ENCODE results near the gene MYO18A. TPM values are rescaled to one million over a fixed set of nuclear protein-coding genes. Genes with fewer than 3 reads are reported as not detected.

MYO18A gene
- total and polyA plus RNA-seq, 5 experiments from 2014 or later, result 4.6 to 69.3 (median 12.6) TPM

DNA sequence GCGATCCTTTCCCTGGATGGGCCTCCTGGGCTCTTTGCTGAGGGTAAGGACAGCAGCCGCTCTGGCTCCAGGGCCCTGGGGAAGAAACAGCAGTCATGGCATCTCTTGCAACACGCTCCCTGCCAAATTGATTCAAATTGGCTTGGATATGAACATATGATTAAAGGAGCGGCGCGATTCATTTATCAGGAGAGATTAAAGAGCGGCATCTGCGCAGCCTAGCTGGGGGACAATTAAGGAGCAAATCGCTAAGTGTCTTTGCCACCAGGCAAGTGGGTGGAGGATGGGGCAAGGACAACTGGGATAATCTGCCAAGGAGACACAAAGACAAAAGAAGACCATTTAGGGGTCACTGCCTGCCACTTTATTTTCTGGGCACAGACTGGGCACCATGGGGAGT is 109.4 kb downstream of the MYO18A start:
- ATAC-seq (no peak), DNase-seq (no peak)
- Mint-ChIP-seq H3K36me3 (no peaks in the 10 kb centered on the region), H3K27ac (peak overlapping the region in 1 of 10 donors; percentile 61), H3K4me1 (peaks cover 0 to 10% (median 2%) of the 10 kb centered on the region in 4 donors), H3K27me3 (peaks cover 0 to under 1% (median 0%) of the 10 kb centered on the region in 5 donors), H3K9me3 (no peaks in the 10 kb centered on the region), H3K4me3 (no peak overlapping the region)
- POLR2A ChIA-PET, result no interaction called here

DNA sequence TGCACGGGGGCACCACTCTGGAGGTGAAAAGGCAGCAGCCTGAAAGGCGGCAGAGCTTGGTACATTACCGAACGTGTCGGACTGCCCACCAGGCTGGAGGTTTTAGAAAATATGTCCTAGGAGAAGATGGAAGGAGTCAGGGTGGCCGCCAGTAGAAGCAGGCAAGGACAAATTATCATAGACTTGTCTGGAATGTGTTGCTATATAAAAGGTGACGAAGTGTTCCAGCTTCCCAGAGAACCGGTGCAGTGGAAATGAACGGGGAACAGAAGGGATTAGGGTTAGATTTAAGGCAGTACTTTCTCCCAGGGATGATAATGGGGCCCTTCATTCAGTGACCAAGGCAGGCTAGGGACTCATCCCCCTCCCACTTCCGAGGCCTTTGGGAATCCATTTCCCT is 109.9 kb downstream of the MYO18A start:
- Mint-ChIP-seq H3K9me3 (no peaks in the 10 kb centered on the region), H3K4me1 (peaks cover 0 to 7% (median 2%) of the 10 kb centered on the region in 4 donors), H3K36me3 (no peaks in the 10 kb centered on the region), H3K27me3 (peaks cover 0 to 4% (median 0%) of the 10 kb centered on the region in 5 donors), H3K27ac (peak overlapping the region in 1 of 10 donors; percentile 61), H3K4me3 (no peak overlapping the region)
- POLR2A ChIA-PET, result no interaction called here
- DNase-seq (no peak), ATAC-seq (no peak)

DNA sequence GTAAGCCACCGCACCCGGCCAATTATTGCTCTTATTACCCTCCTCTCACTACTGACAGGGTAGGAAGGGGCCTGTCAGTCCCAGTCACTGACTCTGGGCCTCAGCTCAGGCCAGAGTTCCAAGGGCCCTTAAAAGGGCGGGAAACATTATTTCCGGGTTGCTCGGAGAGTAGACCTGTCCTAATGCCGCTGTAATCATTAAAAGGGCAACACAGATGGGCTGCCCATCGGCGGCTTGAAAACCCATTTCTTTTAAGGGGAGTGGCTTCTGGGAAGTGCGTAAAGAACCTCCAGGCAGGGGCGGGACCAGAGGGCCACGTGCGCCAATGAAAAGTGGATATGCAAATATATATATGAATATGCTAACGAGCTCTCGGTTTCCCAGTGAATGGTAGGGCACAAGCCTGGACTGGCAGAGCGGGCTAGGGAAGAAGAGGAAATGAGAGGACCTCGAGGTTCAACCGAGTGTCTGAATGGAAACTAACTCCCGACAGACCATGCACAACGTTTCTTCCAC is 110.6 kb downstream of the MYO18A start:
- ATAC-seq, result no peak
- DNase-seq, result no peak
- H3K4me1 Mint-ChIP-seq, result peaks cover 0 to 7% (median under 1%) of the 10 kb centered on the region in 4 donors
- H3K9me3 Mint-ChIP-seq, result no peaks in the 10 kb centered on the region
- peaks cover 0 to 5% (median 0%) of the 10 kb centered on the region in 5 donors for H3K27me3 Mint-ChIP-seq
- POLR2A ChIA-PET, result no interaction called here
- peak overlapping the region in 1 of 10 donors; percentile 48 for H3K27ac Mint-ChIP-seq
- H3K4me3 Mint-ChIP-seq, result no peak overlapping the region
- H3K36me3 Mint-ChIP-seq, result no peaks in the 10 kb centered on the region

DNA sequence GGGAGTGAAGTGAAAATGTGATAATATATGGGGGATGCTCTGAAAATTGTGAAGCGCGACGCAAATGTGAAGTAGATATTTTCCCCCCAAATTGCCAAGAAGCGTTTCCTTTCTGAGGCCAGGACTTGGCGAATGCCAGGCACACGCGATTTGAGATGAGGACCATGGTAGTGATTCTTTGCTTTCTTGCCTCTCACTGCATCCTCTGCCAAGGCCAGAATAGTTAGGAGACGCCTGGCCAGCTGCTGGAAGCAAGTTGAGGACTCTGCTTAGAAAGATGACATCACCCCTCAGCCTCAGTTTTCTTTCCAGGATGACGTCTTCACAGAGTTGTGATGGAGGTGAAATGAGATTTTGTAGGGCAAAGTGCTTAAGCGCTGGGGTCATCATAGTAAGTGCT is 111.4 kb downstream of the MYO18A start:
- H3K27ac Mint-ChIP-seq, result no peak overlapping the region
- DNase-seq (no peak), ATAC-seq (no peak)
- peaks cover 0 to 7% (median 0%) of the 10 kb centered on the region in 4 donors for H3K4me1 Mint-ChIP-seq
- H3K4me3 Mint-ChIP-seq, result no peak overlapping the region
- H3K27me3 Mint-ChIP-seq, result peaks cover 0 to 5% (median 0%) of the 10 kb centered on the region in 5 donors
- POLR2A ChIA-PET, result no interaction called here
- H3K36me3 Mint-ChIP-seq, result no peaks in the 10 kb centered on the region
- H3K9me3 Mint-ChIP-seq, result no peaks in the 10 kb centered on the region

DNA sequence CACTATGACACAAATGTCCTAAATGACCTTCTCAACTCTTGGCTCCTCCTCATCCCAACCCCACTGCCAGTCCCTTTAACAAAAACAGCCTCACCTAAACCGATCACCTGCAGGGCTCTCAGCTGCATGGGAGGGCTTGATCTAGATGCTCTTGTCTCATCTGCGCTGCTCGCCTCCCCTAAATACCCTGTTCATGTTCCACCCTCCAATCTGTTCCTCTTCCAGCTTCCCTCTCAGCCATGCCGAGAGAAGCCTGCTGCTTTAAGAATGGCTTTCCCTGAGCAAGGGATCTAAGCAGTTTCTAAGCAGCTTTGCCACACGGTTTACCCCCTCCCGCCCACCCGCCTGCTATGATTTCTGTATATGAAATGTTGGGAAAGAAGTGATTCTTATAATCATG is 113.6 kb downstream of the MYO18A start:
- ATAC-seq (no peak), DNase-seq (no peak)
- H3K4me3 Mint-ChIP-seq, result no peak overlapping the region
- no peaks in the 10 kb centered on the region for H3K4me1 Mint-ChIP-seq
- H3K36me3 Mint-ChIP-seq, result no peaks in the 10 kb centered on the region
- POLR2A ChIA-PET, result no interaction called here
- H3K27ac Mint-ChIP-seq, result no peak overlapping the region
- peaks cover 0 to 7% (median 0%) of the 10 kb centered on the region in 5 donors for H3K27me3 Mint-ChIP-seq
- H3K9me3 Mint-ChIP-seq, result no peaks in the 10 kb centered on the region

DNA sequence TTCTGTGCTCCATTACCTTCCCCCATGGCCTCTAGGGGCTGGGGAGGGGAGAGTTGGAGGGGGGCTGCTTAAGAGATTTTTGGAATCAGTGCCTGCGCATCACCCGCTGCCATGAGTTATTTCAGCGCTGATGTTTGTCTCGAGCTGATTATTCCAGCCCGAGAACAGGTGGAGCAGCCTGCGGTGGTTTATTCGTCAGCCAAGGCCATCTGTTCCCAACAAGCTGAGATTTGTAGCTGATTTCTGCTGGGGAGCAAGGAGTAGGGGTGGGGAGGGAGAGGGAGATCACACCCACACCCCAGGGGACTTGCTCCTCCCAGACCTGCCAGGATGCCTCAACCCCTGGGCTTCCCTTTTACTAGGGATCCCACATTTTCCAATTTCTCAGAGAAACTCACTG is 114.2 kb downstream of the MYO18A start:
- POLR2A ChIA-PET, result no interaction called here

DNA sequence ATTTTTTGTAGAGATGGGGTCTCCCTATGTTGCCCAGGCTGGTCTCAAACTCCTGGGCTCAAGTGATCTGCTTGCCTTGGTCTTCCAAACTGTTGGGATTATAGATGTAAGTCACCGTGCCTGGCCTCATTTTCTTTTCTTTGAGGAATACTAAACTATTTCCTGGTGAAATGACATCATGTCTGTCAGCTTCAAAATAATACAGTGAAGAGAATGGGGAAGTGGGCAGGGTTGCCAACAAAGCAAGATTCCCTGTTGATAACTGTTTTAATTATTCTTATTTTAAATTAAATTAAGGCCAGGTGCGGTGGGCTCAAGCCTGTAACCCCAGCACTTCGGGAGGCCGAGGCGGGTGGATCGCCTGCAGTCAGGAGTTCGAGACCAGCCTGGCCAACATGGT is 116.2 kb downstream of the MYO18A start:
- POLR2A ChIA-PET, result no interaction called here
- Mint-ChIP-seq H3K36me3 (no peaks in the 10 kb centered on the region), H3K4me3 (no peak overlapping the region), H3K27me3 (peaks cover 0 to 12% (median 2%) of the 10 kb centered on the region in 5 donors), H3K4me1 (peaks cover 0 to 11% (median 4%) of the 10 kb centered on the region in 4 donors), H3K27ac (no peak overlapping the region), H3K9me3 (no peaks in the 10 kb centered on the region)
- ATAC-seq (no peak), DNase-seq (no peak)

More for the DNA sequence above, 114.2 kb downstream of the MYO18A start:
- Mint-ChIP-seq H3K36me3 (no peaks in the 10 kb centered on the region), H3K4me1 (peaks cover 0 to 1% (median 0%) of the 10 kb centered on the region in 4 donors), H3K9me3 (no peaks in the 10 kb centered on the region), H3K27ac (no peak overlapping the region), H3K27me3 (peaks cover 0 to 7% (median 0%) of the 10 kb centered on the region in 5 donors), H3K4me3 (no peak overlapping the region)
- DNase-seq (no peak), ATAC-seq (no peak)

DNA sequence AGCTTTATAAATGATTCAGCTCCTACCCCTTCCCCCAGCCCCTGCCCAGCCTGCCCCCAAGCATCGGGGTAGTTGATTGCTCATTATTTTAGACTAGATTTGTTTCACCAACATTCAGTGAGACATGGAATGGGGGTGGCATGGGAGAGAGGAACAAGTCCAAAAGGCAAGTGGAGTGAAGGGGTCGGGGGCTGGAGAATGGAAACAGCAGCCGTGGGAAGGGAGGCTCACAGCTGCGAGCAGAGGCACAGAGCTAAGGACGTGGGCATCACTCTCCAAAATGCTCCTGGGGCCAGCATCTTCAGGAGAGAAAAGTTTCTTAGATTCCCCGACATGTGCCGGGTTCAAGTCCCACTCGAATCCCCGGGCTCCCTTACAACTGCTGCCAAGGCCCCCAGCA is 118.0 kb downstream of the MYO18A start:
- peaks cover 0 to 12% (median 2%) of the 10 kb centered on the region in 5 donors for H3K27me3 Mint-ChIP-seq
- ATAC-seq (no peak), DNase-seq (no peak)
- peaks cover 0 to 11% (median 4%) of the 10 kb centered on the region in 4 donors for H3K4me1 Mint-ChIP-seq
- POLR2A ChIA-PET, result interaction anchor here (0.6 kb wide), 1 partner anchor 383 kb away, joined by 3 read pairs; no protein-coding TSS in a partner anchor
- no peak overlapping the region for H3K4me3 Mint-ChIP-seq
- peak overlapping the region in 1 of 10 donors; percentile 7 for H3K27ac Mint-ChIP-seq
- no peaks in the 10 kb centered on the region for H3K36me3 Mint-ChIP-seq
- no peaks in the 10 kb centered on the region for H3K9me3 Mint-ChIP-seq

DNA sequence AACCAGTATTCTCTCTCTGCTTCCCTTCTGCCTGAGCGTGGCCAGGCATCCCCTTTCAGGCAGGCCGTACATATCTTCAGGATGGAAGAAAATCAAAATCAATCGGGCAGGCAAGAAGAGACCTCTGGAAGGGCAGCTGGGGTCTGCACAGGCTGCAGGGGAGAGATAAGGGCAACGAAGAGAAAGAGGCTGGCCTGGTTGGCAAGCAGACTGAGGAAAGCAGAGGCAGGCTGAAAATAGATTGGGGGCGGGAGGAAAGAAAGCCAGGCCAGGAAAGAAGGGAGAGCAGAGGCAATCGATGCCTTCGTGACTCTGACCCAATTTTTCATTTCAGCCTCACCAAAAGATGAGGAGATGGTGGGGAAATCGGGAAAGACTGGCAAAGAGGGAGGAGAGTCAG is 119.2 kb downstream of the MYO18A start:
- no peaks in the 10 kb centered on the region for H3K36me3 Mint-ChIP-seq

DNA sequence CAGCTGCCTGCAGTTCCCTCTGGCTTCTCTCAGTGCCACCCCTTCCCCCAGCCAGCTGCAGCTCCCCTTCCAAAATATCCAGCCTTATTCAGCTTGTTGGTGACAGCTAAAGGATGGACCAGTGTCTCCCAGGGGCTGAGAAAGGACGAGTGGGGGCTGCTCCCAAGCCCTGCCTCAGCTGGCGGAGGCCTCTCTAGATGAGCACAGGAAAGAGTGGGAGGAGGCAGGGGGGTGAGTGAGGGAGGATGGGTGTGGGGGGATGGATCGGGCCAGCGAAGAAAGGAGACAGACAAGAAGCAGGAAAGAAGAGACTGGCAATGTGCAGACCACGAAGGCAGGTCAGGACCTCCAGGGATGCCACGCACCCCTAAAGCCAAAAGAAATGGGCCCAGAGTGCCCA is 119.7 kb downstream of the MYO18A start:
- no peak overlapping the region for H3K4me3 Mint-ChIP-seq
- peaks cover 0 to 11% (median 4%) of the 10 kb centered on the region in 4 donors for H3K4me1 Mint-ChIP-seq
- ATAC-seq (no peak), DNase-seq (no peak)
- H3K27ac Mint-ChIP-seq, result peak overlapping the region in 1 of 10 donors; percentile 12
- H3K9me3 Mint-ChIP-seq, result no peaks in the 10 kb centered on the region
- H3K27me3 Mint-ChIP-seq, result peaks cover 0 to 12% (median 2%) of the 10 kb centered on the region in 5 donors
- POLR2A ChIA-PET, result no interaction called here
- no peaks in the 10 kb centered on the region for H3K36me3 Mint-ChIP-seq

More for the DNA sequence above, 119.2 kb downstream of the MYO18A start:
- H3K4me3 Mint-ChIP-seq, result no peak overlapping the region
- H3K27me3 Mint-ChIP-seq, result peaks cover 0 to 12% (median 2%) of the 10 kb centered on the region in 5 donors
- no peak for ATAC-seq
- H3K9me3 Mint-ChIP-seq, result no peaks in the 10 kb centered on the region
- no peak overlapping the region for H3K27ac Mint-ChIP-seq
- no peak for DNase-seq
- POLR2A ChIA-PET, result no interaction called here
- peaks cover 0 to 11% (median 4%) of the 10 kb centered on the region in 4 donors for H3K4me1 Mint-ChIP-seq

DNA sequence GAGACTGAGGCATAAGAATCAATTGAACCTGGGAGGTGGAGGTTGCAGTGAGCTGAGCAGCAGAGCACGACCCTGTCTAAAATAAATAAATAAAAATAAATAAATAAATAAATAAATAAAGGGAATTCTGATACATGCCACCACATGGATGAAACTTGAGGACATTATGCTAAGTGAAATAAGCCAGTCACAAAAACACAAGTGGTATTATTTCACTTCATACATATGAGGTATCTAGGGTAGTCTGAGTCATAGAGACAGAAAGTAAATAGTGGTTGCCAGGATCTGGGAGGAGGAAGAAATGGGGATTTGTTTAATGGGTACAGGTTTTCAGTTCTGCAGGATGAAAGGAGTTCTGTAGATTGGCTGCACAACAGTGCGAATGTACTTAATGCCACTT is 120.9 kb downstream of the MYO18A start:
- Mint-ChIP-seq H3K9me3 (no peaks in the 10 kb centered on the region), H3K27me3 (peaks cover 0 to 12% (median 2%) of the 10 kb centered on the region in 5 donors), H3K36me3 (no peaks in the 10 kb centered on the region), H3K4me1 (peaks cover 0 to 11% (median 4%) of the 10 kb centered on the region in 4 donors), H3K4me3 (no peak overlapping the region), H3K27ac (no peak overlapping the region)
- DNase-seq, result no peak
- no peak for ATAC-seq
- POLR2A ChIA-PET, result no interaction called here

DNA sequence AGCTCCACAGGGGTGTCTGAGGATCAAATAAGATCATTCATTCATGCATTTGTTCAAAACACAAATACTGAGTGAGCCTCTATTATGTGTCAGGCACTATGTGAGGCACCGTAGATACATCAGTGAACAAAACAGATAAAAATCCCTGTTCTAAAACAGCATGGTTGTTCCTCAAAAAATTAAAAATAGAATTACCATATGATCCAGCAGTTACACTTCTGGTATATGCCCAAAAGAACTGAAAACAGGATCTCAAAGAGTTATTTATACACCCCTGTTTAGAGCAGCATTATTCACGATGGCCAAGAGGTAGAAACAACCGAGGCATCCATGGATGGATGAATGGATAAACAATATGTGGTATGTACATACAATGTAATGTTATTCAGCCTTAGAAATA is 121.8 kb downstream of the MYO18A start:
- POLR2A ChIA-PET, result no interaction called here
- Mint-ChIP-seq H3K9me3 (no peaks in the 10 kb centered on the region), H3K4me1 (peaks cover 0 to 11% (median 4%) of the 10 kb centered on the region in 4 donors), H3K27me3 (peaks cover 0 to 12% (median 1%) of the 10 kb centered on the region in 5 donors), H3K27ac (no peak overlapping the region), H3K4me3 (no peak overlapping the region), H3K36me3 (no peaks in the 10 kb centered on the region)
- DNase-seq (no peak), ATAC-seq (no peak)

DNA sequence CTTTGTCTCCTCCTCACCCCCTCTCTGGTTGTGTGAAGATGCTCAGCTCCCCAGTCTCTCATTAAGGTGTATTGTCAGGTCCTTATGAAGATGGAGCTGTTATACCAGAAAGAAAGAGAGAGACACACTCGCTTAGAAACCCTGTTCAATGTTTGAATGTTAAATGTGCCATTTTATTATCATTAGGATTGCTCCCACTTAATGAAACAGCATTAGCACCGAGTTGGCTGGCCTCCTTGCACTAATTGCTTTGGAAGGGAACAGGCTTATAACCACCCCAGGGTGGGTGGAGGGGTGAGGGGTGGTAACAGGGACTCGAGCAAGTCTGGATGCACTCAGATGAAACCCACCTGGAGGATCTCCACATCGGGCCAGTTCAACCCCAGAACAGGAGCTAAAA is 122.8 kb downstream of the MYO18A start:
- POLR2A ChIA-PET, result no interaction called here
- H3K27ac Mint-ChIP-seq, result no peak overlapping the region
- peaks cover 0 to 9% (median 0%) of the 10 kb centered on the region in 5 donors for H3K27me3 Mint-ChIP-seq
- DNase-seq (no peak), ATAC-seq (no peak)
- peaks cover 0 to 11% (median 4%) of the 10 kb centered on the region in 4 donors for H3K4me1 Mint-ChIP-seq
- H3K9me3 Mint-ChIP-seq, result no peaks in the 10 kb centered on the region
- no peak overlapping the region for H3K4me3 Mint-ChIP-seq
- no peaks in the 10 kb centered on the region for H3K36me3 Mint-ChIP-seq

DNA sequence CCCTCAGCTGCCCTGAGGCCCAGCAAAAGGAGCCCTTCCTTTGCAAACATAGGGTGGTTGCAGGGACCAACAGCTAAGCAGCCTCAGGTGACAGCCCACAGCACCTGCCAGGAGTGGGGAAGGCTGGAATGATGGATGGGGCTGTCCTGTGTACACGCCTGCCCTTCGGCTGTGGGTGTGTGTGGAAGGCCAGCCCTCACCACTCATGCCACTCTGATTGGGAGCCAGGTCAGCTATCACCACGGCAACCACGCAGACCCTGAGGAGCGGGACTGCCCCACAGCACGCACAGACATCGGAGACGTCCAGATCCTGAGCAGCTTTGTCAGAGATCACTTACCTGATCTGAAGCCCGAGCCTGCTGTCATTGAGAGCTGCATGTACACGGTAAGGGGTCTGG is 125.4 kb downstream of the MYO18A start:
- H3K36me3 Mint-ChIP-seq, result no peaks in the 10 kb centered on the region
- ATAC-seq, result no peak
- no peak for DNase-seq
- no peak overlapping the region for H3K27ac Mint-ChIP-seq
- H3K9me3 Mint-ChIP-seq, result no peaks in the 10 kb centered on the region
- peaks cover 0 to 2% (median 0%) of the 10 kb centered on the region in 5 donors for H3K27me3 Mint-ChIP-seq
- H3K4me1 Mint-ChIP-seq, result peaks cover 0 to under 1% (median 0%) of the 10 kb centered on the region in 4 donors
- POLR2A ChIA-PET, result no interaction called here
- no peak overlapping the region for H3K4me3 Mint-ChIP-seq

All from naive thymus-derived CD8-positive, alpha-beta T cell (primary cell).